ENCODE data around the gene APLN.

DNA sequence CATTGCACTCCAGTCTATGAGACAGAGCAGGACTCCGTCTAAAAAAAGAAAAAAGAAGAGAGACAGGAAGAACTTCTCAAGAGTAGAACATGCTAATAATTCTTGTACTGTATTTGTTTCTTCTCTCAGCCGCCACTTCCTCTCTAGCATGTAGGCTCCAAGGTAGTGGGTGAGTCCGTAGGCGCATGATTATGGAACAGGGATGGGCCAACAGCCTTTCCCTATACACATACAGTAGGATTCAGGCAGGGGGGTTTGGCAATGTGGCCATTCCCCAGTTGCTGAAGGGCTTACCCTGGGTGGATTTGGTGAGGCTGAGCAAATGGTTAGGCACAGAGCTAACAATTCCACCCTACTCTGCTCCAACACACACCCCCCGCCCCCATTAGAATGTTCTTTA, 35.0 kb upstream of the APLN start:
- TF ChIP-seq, protein P1, sequence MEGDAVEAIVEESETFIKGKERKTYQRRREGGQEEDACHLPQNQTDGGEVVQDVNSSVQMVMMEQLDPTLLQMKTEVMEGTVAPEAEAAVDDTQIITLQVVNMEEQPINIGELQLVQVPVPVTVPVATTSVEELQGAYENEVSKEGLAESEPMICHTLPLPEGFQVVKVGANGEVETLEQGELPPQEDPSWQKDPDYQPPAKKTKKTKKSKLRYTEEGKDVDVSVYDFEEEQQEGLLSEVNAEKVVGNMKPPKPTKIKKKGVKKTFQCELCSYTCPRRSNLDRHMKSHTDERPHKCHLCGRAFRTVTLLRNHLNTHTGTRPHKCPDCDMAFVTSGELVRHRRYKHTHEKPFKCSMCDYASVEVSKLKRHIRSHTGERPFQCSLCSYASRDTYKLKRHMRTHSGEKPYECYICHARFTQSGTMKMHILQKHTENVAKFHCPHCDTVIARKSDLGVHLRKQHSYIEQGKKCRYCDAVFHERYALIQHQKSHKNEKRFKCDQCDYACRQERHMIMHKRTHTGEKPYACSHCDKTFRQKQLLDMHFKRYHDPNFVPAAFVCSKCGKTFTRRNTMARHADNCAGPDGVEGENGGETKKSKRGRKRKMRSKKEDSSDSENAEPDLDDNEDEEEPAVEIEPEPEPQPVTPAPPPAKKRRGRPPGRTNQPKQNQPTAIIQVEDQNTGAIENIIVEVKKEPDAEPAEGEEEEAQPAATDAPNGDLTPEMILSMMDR (conservative IDR thresholded peaks at IDR 0.05 in 1 of 2, IDR thresholded peaks at IDR 0.05 in 1 of 2; ENCODE audit: extremely low read depth in 1 of 2, insufficient read depth in 1 of 2, low read depth in 1 of 2, low read length in 2 of 2) = no peak
- TF ChIP-seq EZH2 (IDR thresholded peaks at IDR 0.05; ENCODE audit: borderline replicate concordance, low read length) = no peak

Measured in mammary epithelial cell (primary cell).